Skeletal muscle satellite cell (primary cell): Measurements from ENCODE around the gene ZSCAN22.
"Not testable (repeated sequence)": the region's sequence is repeated elsewhere in the genome, so short reads cannot be mapped to it uniquely, and the experiment has no call there.

ENCODE experiments used
- H3K27me3 ChIP-seq: 2 replicates; pipeline ENCODE4 v1.7.0; 2013; ENCODE audit warnings: low read length; ENCODE audit not compliant: control insufficient read depth, insufficient read depth
- H3K36me3 ChIP-seq: 2 replicates; pipeline ENCODE4 v1.7.0; 2013; ENCODE audit warnings: mild to moderate bottlenecking, control low read depth, low read length; ENCODE audit not compliant: insufficient read depth
- H3K4me1 ChIP-seq: 2 replicates; pipeline ENCODE4 v1.7.0; 2013; ENCODE audit warnings: low read length; ENCODE audit not compliant: control insufficient read depth, insufficient read depth
- H3K4me2 ChIP-seq: 2 replicates; pipeline ENCODE4 v1.7.0; 2013; ENCODE audit warnings: mild to moderate bottlenecking, low read length
- H3K4me3 ChIP-seq: 2 replicates; pipeline ENCODE4 v1.7.0; 2013; ENCODE audit warnings: low read length
- H3K9ac ChIP-seq: 2 replicates; pipeline ENCODE4 v1.7.0; 2013; ENCODE audit warnings: mild to moderate bottlenecking, low read depth, low read length, moderate library complexity
- H3K9me3 ChIP-seq: replicated peaks from 2 replicates; pipeline ENCODE4 v1.7.0; 2013; ENCODE audit warnings: mild to moderate bottlenecking, control low read depth, low read length

The ZSCAN22 gene

GRCh38 chr19:58366585-58367430 is 40.0 kb downstream of the ZSCAN22 start:
- H3K4me2 ChIP-seq: no peak overlapping the region
- no peak overlapping the region for H3K9ac ChIP-seq
- no peaks in the 10 kb centered on the region for H3K9me3 ChIP-seq
- H3K36me3 ChIP-seq: no peaks in the 10 kb centered on the region
- no peak overlapping the region for H3K4me3 ChIP-seq
- H3K4me1 ChIP-seq: peaks cover 3% of the 10 kb centered on the region
- no peaks in the 10 kb centered on the region for H3K27me3 ChIP-seq

GRCh38 chr19:58367698-58368454 is 41.1 kb downstream of the ZSCAN22 start:
- no peaks in the 10 kb centered on the region for H3K9me3 ChIP-seq
- no peak overlapping the region for H3K4me3 ChIP-seq
- H3K4me2 ChIP-seq: no peak overlapping the region
- no peak overlapping the region for H3K9ac ChIP-seq
- no peaks in the 10 kb centered on the region for H3K36me3 ChIP-seq
- H3K4me1 ChIP-seq: no peaks in the 10 kb centered on the region
- no peaks in the 10 kb centered on the region for H3K27me3 ChIP-seq

GRCh38 chr19:58368561-58369360 is 42.0 kb downstream of the ZSCAN22 start:
- no peaks in the 10 kb centered on the region for H3K4me1 ChIP-seq
- H3K27me3 ChIP-seq: no peaks in the 10 kb centered on the region
- H3K4me2 ChIP-seq: no peak overlapping the region
- H3K4me3 ChIP-seq: no peak overlapping the region
- H3K9me3 ChIP-seq: no peaks in the 10 kb centered on the region
- H3K36me3 ChIP-seq: no peaks in the 10 kb centered on the region
- H3K9ac ChIP-seq: no peak overlapping the region

GRCh38 chr19:58372311-58373133 is 45.7 kb downstream of the ZSCAN22 start:
- Histone ChIP-seq H3K4me3 (no peak overlapping the region), H3K27me3 (no peaks in the 10 kb centered on the region), H3K9me3 (no peaks in the 10 kb centered on the region), H3K4me2 (no peak overlapping the region), H3K4me1 (peaks cover 3% of the 10 kb centered on the region), H3K9ac (no peak overlapping the region), H3K36me3 (no peaks in the 10 kb centered on the region)

GRCh38 chr19:58374200-58374599 is 47.4 kb downstream of the ZSCAN22 start:
- Histone ChIP-seq H3K36me3 (no peaks in the 10 kb centered on the region), H3K4me3 (no peak overlapping the region), H3K9ac (no peak overlapping the region), H3K9me3 (no peaks in the 10 kb centered on the region), H3K4me1 (peaks cover 3% of the 10 kb centered on the region), H3K4me2 (no peak overlapping the region), H3K27me3 (no peaks in the 10 kb centered on the region)

GRCh38 chr19:58376724-58377123 is 49.9 kb downstream of the ZSCAN22 start:
- H3K27me3 ChIP-seq, H3K4me3 ChIP-seq, H3K9me3 ChIP-seq, H3K36me3 ChIP-seq, H3K9ac ChIP-seq, H3K4me2 ChIP-seq: not testable (repeated sequence)
- peaks cover 12% of the 10 kb centered on the region for H3K4me1 ChIP-seq

- no peak overlapping the region for H3K4me3 ChIP-seq
These were observed 52.5 kb downstream of the ZSCAN22 start for GRCh38 chr19:58379246-58379645.

GRCh38 chr19:58380037-58380661 is 53.4 kb downstream of the ZSCAN22 start:
- H3K36me3 ChIP-seq: no peaks in the 10 kb centered on the region
- H3K27me3 ChIP-seq: no peaks in the 10 kb centered on the region
- H3K9me3 ChIP-seq: no peaks in the 10 kb centered on the region
- H3K4me3 ChIP-seq: peak overlapping the region; percentile 90
- peak overlapping the region; percentile 94 for H3K4me2 ChIP-seq
- H3K9ac ChIP-seq: peak overlapping the region; percentile 91
- peaks cover 18% of the 10 kb centered on the region for H3K4me1 ChIP-seq

More at GRCh38 chr19:58379246-58379645, 52.5 kb downstream of the ZSCAN22 start:
- no peak overlapping the region for H3K9ac ChIP-seq
- no peaks in the 10 kb centered on the region for H3K36me3 ChIP-seq
- peaks cover 17% of the 10 kb centered on the region for H3K4me1 ChIP-seq
- no peaks in the 10 kb centered on the region for H3K27me3 ChIP-seq
- H3K9me3 ChIP-seq: no peaks in the 10 kb centered on the region
- H3K4me2 ChIP-seq: peak overlapping the region; percentile 94

GRCh38 chr19:58380662-58381459 is 54.1 kb downstream of the ZSCAN22 start, which contains the start of gene ZNF837:
ZNF837 (minus strand) TSS chr19:58381030; CDS start chr19:58369332, 11,698 bp downstream.
- Histone ChIP-seq H3K4me3 (peak within 1 kb of the TSS; percentile 90), H3K4me1 (peaks cover 25% of the 10 kb centered on the region), H3K4me2 (peak within 1 kb of the TSS; percentile 94), H3K9ac (peak within 1 kb of the TSS; percentile 91), H3K27me3 (no peaks in the 10 kb centered on the region), H3K9me3 (no peaks in the 10 kb centered on the region), H3K36me3 (no peaks in the 10 kb centered on the region)
